ENCODE results near the gene FKBP4.
"Not testable (repeated sequence)": the region's sequence is repeated elsewhere in the genome, so short reads cannot be mapped to it uniquely, and the experiment has no call there.

The FKBP4 gene, protein sequence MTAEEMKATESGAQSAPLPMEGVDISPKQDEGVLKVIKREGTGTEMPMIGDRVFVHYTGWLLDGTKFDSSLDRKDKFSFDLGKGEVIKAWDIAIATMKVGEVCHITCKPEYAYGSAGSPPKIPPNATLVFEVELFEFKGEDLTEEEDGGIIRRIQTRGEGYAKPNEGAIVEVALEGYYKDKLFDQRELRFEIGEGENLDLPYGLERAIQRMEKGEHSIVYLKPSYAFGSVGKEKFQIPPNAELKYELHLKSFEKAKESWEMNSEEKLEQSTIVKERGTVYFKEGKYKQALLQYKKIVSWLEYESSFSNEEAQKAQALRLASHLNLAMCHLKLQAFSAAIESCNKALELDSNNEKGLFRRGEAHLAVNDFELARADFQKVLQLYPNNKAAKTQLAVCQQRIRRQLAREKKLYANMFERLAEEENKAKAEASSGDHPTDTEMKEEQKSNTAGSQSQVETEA

DNA sequence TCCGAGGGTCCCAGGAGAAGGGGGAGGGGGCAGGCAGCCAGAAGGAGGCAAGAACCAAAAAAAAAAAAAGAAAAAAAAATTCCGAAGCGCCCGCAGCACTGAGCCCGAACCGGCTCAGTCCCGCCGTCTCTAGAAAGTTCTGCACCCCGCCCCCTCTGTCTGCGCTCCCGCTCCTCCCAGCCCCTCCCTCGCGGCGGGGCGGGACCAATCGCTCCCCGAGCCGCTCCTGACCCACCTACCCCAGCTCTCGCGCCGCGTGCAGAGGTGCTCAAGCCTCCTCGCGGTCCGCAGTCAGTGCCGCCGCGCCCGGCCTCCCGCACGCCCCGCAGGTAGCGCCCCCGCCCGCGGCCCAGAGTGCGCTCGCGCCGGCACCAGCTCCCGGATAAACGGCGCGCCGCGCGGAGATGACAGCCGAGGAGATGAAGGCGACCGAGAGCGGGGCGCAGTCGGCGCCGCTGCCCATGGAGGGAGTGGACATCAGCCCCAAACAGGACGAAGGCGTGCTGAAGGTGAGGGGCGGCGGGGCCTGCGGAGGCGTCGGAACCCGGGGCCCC, at the start of gene FKBP4:
TSS of gene FKBP4 (plus strand) at position 235 of the 554 bp plus-strand sequence. CDS start at position 405, 170 bp downstream.
- DNase-seq, result peak; percentile 92

DNA sequence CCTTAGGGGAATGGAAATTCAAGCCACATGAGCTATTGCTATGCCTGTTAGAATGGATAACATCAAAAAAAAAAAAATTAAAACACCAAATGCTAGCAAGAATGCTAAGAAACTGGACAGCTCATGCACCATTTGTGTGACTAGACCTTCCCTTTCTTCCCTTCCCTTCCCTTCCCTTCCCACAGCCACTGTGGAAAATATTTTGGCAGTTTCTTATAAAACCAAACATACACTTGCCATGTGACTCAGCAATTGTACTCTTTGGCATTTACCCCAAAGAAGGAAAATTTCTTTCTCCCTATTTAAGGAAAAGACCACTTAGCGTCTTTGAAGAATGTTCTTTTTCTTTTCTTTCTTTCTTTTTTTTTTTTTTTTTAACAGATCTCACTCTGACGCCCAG, 49.1 kb upstream of the FKBP4 start:
- no peak for DNase-seq

DNA sequence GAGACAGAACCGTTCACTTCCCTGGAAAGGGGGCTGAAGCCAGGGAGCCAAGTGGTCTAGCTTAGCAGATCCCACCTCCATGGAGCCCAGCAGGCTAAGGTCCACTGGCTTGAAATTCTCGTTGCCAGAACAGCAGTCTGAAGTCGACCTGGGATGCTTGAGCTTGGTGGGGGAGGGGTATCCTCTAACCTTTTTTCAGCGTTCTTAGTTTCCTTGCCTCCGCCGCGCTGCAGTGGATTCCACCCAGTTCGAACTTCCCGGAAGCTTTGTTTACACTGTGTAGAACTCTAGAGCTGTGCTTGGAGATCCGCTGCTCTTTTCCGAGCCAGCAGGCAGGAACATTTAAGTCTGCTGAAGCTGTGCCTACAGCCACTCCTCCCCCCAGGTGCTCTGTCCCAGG, 45.2 kb upstream of the FKBP4 start:
- no peak for DNase-seq

DNA sequence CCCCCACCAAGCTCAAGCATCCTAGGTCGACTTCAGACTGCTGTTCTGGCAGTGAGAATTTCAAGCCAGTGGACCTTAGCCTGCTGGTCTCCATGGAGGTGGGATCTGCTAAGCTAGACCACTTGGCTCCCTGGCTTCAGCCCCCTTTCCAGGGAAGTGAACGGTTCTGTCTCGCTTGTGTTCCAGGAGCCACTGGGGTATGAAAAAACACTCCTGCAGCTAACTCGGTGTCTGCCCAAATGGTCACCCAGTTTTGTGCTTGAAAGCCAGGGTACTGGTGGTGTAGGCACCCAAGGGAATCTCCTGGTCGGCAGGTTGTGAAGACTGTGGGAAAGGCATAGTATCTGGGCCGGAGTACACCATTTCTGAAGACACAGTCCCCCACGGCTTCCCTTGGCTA, 44.6 kb upstream of the FKBP4 start:
- DNase-seq, result no peak

DNA sequence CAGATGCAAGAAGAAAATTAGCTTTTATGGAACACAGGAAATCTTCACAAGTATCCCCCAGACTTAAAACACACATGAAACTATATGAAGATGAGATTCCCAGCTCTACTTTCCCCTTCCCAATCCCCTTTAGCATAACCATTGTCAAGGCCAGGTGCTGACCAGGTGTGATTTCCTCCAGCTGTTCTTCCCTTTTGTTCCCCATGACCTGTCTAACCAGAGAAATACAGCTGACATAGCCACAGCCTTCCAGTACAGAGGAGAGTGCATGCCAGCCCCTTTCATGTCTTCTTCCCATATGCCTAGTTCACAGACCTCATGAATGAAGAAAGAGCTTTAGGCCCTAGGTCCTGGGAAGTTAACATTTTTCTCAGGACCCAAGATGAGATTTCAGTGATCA, 43.5 kb upstream of the FKBP4 start:
- no peak for DNase-seq

DNA sequence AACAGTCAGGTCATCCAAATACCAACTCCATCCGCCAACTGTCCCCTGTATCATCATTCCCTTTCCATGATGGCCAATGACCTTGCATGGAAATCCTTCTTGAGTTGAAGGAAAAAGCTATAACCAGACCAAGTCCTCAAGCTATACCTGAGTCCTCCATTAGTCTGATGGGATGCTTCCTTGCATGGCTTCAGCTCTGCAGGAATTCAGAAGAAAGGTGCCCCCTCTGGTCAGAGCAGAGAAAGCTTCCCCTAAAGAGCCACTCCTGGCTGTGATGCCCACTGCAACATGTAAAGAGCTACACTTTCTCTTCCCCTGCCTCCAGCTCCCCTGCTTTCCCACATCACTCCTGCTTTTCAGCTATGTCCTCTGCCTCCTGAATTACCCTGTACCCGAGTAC, 43.1 kb upstream of the FKBP4 start:
- DNase-seq, result no peak

DNA sequence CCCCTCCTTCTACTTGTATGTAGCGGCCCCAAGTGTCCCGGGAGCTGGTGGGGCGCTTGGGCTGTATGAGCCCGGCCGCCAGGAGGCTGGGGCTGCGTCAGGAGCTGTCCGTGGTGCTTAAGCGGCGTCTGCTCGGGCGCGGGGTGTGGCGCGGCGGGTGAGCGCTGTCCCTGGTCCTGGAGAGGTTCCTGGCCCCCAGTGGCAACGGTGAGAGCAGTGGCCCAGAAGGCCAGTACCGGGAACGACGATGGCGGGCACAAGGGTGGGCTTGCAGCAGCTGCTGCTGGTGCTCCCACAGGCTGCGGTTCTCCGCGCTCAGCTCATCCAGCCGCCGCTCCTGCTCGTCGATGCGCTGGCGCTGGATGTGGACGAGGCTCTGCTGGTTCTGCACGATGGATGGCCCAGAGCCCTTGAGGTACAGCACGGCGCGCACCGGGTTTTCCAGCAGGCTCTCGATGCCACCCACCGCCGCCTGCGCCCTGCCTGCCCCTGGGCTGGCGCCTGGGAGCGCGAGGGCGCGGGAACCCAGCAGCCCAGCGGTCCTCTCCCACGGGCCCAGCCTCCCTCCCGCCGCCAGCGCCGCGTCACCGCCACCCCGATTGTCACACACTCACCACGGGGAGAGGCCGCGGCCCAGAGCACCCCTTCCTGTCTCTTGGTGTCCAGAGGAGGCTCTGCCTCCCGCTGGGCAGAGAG, 41.9 kb upstream of the FKBP4 start:
- peak; percentile 92 for DNase-seq

DNA sequence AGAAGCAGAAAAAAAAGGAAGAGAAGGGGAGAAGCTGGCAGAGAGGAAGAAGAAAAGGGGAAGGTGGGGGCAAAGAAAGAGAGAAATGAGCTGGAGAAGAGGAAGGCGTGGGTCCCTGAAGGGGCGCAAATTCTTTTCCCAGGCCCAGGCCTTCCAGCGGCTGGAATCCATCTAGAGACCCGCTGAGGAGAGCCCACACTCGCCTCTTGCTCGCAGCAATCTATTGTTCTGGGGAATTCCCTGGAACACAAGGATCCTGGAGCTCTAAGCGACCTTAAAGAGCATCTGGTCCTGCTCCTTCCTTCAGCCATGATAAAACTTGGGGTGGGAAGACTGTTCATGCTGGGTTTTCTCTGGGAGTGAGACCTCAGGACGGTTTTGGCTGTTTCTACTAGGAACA, 41.2 kb upstream of the FKBP4 start:
- DNase-seq, result no peak

DNA sequence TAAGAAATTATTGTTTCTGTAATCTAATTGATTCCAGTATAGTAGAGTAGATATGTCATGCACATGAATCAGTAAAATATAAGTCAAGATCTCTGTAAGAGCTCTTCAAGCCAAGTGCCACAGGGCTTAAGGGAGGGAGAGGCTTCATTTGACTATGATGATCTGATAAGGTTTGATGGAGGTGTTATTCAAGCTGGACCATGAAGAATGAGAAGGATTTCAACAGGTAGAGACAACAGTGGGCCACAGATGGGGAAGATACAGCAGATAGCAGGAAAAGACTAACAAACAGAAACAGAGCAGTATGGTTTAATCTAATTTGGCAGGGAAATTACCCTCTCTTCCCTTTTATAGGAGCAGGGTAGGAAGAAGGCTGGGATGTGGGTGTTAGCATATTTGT, 40.6 kb upstream of the FKBP4 start:
- no peak for DNase-seq

DNA sequence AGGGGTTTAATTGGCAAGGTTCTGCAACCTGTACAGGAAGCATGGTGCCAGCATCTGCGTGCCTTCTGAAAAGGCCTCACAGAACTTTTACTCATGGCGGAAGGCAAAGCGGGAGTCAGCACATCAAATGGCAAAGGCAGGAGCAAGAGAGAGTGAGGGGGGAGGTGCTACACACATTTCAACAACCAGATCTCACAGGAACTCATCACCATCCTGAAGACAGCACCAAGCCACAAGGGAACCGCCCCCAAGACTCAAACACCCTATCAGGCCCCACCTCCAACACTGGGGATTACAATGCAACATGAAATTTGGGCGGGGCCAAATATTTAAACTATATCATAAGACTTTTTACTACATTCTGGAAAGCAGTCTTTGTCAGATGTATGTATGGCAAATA, 38.0 kb upstream of the FKBP4 start:
- no peak for DNase-seq

DNA sequence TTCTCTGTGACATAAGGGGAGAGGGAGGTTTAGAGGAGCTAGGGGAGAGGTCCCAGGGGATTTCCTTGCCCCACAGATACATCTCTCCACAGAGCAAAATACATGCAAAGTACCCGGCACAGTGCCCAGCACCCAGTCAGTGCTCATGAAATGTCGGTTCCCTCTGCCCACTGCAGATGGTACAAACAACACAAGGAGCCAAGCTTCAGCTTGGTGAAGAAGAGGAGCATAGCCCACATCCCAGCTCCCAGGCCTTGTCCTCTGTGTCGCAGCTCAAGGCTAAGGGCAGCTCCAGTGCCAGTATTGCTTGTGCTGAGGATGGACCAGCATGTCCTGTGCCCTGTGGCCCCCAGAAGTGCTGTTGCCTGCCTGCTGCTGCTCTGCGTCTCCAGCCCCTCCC, 35.0 kb upstream of the FKBP4 start:
- no peak for DNase-seq

DNA sequence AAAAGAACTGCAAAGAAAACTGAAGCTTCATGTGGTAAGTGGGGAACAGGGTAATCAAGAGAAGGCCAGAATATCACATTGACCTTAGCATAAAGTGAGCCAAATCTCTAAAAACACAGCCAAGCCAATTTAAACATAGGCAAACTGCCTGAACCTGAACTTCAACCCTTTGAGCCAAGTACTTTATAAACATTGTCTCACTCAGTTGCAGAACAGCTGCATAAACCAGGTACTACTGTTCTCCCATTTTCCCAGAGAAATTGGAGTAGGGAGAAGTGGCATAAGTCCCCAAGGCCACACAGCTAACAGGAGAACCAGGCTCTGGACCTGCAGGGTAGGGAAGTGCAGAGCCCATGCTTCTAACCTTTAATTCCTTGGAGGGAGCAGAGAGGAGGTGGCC, 30.4 kb upstream of the FKBP4 start:
- DNase-seq, result no peak

DNA sequence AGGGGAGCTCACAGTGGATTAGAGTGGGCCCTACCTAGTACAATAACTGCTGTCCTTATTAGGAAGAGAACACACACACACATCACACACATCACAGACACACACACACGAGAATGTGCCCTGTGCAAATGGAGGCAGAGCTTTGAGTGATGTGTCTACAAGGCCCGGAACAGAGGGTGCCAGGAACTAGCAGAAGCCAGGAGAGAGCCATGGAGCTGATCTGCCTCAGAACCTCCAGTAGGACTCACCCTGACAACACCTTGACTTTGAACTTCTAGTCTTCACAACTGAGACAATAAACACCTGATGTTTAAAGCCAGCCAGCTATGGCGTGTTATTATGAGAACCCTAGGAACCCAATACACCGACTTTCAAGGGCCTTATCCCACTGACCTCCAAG, 29.7 kb upstream of the FKBP4 start:
- no peak for DNase-seq

DNA sequence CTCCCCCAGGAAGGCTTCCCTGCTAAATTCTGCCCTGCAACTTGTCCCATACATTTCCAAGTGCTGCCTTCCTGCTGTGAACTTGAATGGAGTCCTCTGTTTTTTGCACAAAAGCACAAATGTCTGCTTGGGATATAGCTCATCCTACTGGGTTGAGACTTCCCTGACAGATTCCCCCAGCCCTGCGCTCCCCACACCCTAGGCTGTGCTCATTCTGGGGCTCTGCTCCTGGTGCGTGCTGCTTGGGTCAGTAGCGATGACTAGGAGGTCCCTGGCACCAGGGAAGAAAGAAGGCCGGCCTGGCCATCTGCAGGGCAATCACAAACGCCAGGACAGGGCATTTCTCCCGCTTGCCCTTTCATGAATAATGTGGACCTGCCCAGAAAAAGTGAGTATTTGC, 29.2 kb upstream of the FKBP4 start:
- DNase-seq, result no peak

DNA sequence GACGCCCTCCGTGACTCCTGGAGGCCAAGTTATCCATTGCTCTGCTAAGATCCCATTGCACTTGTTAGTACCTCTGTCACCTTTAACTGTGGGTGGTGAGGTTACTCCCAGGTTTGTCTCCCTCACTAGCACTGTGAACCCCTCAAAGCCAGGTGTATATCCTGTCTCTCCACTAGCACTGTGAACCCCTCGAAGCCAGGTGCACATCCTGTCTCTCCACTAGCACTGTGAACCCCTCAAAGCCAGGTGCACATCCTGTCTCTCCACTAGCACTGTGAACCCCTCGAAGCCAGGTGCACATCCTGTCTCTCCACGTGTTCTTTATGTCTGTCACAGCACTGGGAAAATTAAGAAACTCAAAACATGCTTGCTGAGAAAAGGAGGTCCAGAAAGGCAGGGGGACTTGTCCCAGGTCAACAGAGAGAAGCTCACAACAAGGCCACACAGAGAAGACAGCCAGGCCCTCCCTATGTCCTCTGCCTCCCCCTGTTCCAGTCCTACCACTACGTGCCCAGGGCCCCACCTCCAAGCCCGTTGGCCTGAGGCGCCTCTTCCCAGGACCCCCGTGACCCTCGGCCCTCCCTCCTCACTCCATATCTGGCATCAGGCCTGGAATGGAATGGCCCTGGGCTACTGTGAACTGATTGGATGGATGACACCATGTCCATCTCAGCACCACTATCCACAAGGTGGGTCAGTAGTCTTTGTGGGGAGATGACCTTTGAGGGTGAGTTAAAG, 26.4 kb upstream of the FKBP4 start:
- DNase-seq, result no peak

DNA sequence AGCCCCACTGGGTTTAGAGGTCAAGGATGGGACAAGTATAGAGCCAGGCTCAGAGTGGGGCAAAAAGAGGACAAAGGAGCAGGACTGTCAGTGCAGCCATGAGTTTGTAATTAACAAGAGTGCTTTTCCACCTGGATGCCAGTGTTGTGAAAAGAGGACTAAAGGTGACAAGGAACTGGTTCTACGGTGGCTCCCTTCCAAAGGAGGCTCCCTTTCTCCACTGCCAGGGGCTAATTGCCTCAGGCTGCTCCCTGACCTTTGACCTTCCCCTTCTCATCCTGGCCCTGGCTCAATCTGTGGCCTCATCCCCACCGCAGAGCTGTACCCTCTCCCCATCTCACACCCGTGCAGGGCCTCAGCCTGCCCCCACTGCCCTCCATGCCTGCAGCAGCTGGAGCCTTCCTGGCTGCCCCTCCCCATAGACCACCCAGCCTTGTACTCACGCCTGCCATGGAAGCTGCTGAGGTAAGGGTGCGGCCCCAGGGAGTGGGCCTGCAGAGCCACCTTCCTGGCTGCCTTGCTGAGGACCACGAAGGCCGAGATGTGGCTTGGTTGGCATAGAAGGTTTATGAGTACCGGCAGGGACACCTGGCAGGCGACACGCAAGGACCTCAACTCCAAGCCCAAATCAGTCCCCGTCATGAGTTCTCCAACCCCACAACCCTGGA, 24.8 kb upstream of the FKBP4 start:
- DNase-seq, result no peak

DNA sequence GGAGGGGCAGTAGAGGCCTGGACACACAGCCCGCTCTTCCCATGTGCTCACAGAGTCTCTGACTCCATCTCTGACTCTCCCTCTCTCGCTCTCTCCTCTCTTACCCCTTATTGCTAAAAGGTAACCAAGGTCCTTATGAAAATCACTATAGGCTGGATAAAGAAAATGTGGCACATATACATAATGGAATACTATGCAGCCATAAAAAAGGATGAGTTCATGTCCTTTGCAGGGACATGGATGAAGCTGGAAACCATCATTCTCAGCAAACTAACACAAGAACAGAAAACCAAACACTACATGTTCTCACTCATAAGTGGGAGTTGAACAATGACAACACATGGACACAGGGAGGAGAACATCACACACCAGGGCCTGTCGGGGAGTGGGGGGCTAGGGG, 24.2 kb upstream of the FKBP4 start:
- not testable (repeated sequence) for DNase-seq

DNA sequence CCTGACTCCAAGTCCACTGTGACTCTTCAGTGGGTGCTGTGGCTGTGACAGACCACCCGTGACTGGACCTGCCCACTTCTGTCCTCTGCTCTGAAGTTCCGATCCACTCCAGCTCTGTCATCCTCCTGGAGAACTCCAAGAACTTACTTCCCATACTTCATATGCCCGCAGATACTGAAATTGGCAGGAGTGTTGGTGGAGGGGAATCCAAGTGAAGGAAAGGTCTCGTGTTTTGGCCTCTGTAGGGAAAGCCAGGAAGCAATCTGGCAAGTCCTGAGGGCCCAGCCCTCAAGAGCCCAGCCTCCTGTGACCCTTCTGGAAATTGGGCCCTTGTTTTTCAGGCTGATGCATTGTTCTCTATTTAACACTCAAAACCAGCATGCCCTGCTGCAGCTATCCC, 22.4 kb upstream of the FKBP4 start:
- DNase-seq, result no peak

DNA sequence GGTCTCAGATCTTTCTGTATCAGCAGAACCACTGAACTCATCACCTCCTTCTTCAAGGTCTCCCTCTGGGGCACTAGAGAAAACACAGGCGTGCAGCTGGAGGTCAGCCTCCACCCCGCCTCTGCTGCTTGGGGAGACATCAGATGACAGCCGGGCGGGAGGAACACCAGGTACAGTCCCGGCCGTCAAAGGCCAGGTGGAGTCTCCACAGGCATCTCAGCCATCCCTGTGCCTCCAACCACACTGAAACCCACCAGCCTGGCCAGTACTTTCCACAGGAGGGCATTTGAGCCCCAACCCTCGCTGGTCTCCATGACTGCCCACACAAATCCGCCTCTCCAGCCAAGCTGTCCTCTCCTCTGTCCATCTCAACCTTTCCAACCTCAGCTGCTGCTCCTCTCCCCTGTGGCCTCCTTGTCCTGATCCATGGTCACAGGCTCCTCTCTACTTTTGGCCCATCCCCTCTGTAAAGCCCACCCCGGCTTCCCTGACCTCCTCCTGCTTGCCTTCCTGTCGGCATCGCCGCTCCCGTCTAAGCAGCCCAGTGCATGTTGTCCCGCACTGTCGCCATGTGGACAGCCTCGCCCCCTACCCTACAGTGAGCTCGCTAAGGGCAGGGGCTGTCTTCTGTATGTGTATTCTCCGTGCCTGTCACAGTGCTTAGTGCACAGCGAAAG, 21.4 kb upstream of the FKBP4 start:
- no peak for DNase-seq

DNA sequence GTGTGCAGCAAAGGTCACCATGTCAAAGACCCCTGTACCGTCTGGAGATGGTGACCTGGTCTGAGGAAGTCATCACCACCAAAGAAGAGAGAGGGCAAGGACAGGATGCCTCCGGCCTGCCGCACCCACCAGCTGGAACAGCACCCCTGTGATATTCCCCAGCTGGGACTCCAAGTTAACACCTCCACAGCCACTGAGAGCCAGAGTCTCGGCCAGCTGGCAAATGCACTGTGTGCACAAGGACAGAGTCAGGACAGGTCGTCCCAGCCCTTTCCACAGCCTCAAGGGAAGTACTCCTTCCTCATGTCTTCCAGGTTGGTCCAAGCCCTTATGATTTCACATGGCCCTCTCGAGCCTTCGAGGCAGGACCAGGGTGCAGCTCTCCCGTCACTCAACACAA, 19.3 kb upstream of the FKBP4 start:
- no peak for DNase-seq

DNA sequence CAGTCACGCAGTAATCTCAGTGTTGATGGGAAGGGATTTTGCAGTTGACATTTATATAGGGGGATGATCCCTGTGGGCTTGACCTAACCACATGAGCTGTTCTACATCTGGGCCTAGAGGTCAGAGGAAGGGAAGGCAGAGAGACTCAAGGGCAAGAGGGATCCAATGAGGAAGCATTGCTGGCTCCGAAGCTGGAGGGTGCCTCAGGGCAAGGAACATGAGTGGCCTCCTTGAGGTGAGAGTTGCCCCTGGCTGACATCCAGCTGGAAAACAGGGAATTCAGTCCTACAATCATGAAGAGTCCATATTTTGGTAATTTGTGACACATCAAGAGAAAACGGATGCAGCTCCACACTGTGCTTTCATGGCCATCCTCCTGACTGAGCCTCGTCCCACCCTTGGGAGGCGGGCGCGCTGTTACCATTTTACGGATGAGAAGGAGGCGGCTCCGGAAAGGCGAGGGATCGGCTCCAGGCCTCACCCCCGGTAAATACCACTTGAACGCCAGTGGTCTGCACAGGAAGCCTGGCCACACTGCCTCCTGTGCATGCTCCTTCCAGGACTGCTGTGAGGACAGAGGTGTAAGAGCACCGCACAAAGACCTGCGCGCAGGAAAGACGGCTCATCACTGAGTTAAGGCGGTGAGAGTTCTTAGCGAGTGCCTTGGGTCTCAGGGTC, 18.5 kb upstream of the FKBP4 start:
- no peak for DNase-seq

DNA sequence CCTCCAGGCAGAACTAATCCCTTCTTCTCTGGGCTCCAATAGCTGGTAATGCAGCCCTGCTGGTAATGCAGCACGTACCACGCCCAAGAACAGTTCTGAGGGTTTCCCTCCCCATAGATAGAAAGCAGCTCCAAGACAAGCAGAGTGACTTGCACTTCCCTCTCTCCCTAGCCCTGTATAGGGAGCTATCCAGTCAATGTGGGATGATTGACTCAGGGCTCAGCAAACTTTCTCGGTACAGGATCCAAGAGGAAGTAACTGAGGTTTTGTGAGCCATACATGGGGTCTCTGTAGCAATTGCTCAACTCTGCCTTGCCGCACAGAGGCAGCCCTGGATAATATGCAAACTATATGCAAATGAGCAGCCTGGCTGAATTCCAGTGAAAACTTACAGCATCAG, 15.5 kb upstream of the FKBP4 start:
- no peak for DNase-seq

Data from femur (tissue), 1 donor.